Astrocyte (in vitro differentiated cells and primary cell): ENCODE results near the gene KCNK13.

ENCODE experiments used
- CTCF ChIP-seq: IDR thresholded peaks from 2 replicates; pipeline ENCODE4 v1.5.1; 2011; ENCODE audit warnings: low read depth, mild to moderate bottlenecking, inconsistent platforms, low read length, moderate library complexity; ENCODE audit not compliant: insufficient read depth
- EZH2 ChIP-seq: IDR thresholded peaks from 2 replicates; pipeline ENCODE4 v1.6.1; 2012; ENCODE audit warnings: mild to moderate bottlenecking, low read length, inconsistent platforms; ENCODE audit not compliant: insufficient read depth

GRCh38 chr14:90039253-90040010 lies 22.4 kb upstream of the KCNK13 start:
- TF ChIP-seq CTCF (no peak), EZH2 (no peak)
